Measurements from ENCODE around the gene NRG4. TPM values are rescaled to one million over a fixed set of nuclear protein-coding genes. Genes with fewer than 3 reads are reported as not detected.

NRG4 gene
- not detected in 2 replicates for total RNA-seq

GRCh38 chr15:76011627-76012551 is at the start of gene NRG4:
NRG4 (minus strand) TSS chr15:76012424; CDS start chr15:76011230, 1,194 bp downstream.
- peak within 1 kb of the TSS; percentile 19 for H3K4me3 ChIP-seq (ENCODE audit: low read depth, low read length)
- DNase-seq (ENCODE audit: low read depth), result no peak
- no peak for TF ChIP-seq CTCF (conservative IDR thresholded peaks at IDR 0.05; ENCODE audit: low read depth, low read length)

DNA sequence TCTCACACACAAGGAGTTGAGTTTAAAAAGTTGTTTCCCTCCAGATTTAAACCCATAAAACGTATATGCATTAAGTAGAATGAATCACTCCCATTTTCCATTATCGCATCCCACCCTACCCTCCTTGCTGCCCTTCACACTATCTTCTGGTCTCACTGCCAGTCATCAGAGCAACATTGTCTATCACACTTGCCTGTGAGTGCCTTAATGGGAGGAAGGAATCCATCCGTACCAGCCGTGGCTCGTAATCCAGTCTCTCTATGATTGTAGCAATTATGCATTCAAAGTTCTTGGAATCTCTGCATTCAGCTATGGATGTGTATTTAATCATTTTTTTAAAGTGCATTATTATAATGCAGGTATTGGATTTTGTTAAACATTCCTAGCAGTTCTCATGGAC is 49.5 kb upstream of the NRG4 start:
- TF ChIP-seq CTCF (conservative IDR thresholded peaks at IDR 0.05; ENCODE audit: low read depth, low read length), result no peak
- no peak overlapping the region for H3K4me3 ChIP-seq (ENCODE audit: low read depth, low read length)

DNA sequence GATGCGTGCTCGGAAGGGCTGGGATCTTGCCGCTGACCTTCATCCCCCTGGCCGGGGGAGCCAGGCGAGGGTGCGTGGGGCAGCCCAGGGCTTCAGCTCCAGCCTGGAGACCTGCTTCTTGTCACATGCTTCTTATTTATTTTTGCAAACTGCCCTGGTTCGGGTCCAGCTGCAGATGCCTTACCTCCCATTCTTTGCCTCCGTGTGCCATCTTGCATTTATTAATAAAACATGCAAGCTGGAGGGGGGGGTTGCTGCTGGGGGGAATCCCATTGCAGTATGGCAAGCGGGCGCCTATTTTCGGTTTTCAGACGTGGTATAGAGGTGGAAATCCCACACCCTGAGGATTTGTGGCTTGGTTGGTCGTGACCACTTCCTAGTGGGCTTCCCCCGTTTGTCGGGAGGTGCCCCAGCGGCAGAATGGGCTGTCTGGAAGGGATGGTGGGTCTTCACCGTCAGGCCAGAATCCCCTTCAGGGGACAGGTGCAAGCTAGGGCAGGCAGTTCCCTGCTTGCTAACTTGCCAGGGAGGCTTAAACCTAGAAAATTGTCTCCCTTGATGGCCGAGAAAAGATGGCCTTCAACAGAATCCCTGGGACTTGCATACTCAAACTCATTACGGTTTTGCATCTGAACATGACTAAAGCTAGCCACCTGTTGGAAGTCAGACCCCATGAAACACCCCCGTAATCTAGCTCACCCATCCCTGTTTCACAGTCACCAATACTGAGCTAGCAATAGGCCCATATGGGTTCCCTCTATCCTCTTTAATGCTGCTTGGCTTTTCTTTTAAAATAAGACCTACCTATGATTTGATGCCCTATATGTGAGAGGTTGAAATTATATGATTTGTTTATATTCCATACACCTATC is 48.1 kb upstream of the NRG4 start:
- TF ChIP-seq CTCF (conservative IDR thresholded peaks at IDR 0.05; ENCODE audit: low read depth, low read length), result no peak
- peak overlapping the region; percentile 50 for H3K4me3 ChIP-seq (ENCODE audit: low read depth, low read length)
- no peak for DNase-seq (ENCODE audit: low read depth)

More for the DNA sequence above, 49.5 kb upstream of the NRG4 start:
- DNase-seq (ENCODE audit: low read depth), result no peak

GRCh38 chr15:76059320-76060117 is 47.3 kb upstream of the NRG4 start, which contains the start of gene TMEM266:
TMEM266 (plus strand) TSS chr15:76059985; CDS start chr15:76134264, 74,279 bp downstream.
- no peak for TF ChIP-seq CTCF (conservative IDR thresholded peaks at IDR 0.05; ENCODE audit: low read depth, low read length)
- DNase-seq (ENCODE audit: low read depth), result no peak

DNA sequence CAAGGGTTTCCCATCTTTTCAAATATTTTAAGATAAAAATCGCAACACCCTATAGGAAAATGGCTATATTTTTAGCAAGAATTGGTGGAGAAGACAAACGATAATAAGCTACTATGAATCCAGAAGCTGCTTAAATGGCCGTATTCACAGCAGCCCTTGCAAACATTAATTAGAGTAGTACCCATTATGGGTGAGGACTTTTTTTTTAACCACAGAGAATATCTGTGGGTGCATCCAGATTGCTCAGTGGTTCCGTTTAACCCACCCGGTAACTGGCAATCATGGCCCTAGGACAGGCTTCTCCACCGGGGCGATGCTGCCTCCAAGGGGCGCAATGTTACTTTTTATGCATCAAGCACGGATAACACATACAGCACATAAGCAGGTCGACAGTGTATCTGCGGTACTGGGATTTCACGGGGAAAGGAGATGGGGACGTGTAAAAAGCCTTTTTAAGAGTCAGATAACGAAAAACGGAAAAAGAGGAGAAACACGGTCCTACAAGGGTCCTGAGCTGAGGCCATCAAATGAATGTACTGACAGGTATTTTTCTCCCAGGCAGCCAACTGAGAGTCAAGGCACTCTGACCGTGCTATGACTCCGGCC is 46.6 kb upstream of the NRG4 start:
- no peak for DNase-seq (ENCODE audit: low read depth)
- H3K4me3 ChIP-seq (ENCODE audit: low read depth, low read length), result peak overlapping the region; percentile 57
- TF ChIP-seq CTCF (conservative IDR thresholded peaks at IDR 0.05; ENCODE audit: low read depth, low read length), result peak; percentile 28

More at GRCh38 chr15:76059320-76060117, 47.3 kb upstream of the NRG4 start, which contains the start of gene TMEM266:
- H3K4me3 ChIP-seq (ENCODE audit: low read depth, low read length), result peak within 1 kb of the TSS; percentile 57
